Measurements from ENCODE around the gene EPB42. TPM values are rescaled to one million over a fixed set of nuclear protein-coding genes. Genes with fewer than 3 reads are reported as not detected.

The EPB42 gene
- total RNA-seq, 2 experiments from 2014 or later = not detected

DNA sequence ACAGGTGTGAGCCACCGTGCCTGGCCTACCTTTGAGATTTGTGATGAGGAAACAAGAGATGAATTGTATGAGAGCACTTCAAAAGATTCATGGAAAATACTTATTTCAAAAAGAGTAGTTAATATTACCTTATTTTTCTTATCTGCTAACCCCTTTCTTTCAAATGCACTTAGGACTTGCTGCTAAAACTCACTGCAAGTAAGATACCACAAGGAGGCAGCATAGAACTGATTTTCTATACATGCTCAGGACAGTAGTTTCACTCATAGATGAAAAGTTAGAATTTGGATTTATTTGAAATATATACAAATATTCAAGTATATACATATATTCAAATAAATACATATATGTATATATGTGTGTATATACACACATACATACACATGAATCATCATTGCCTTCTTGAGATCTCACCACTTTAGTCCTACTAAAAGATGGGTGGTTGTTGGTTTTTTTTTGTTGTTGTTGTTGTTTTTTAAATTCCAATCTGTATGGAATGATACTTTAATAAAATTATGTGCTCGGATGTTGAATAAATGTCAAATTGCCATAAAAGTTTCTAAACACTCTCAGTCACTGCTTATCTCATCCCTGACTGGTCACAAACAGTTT lies 33.2 kb downstream of the EPB42 start:
- Mint-ChIP-seq H3K4me3 (peak overlapping the region; percentile 24), H3K27ac (no peak overlapping the region), H3K36me3 (ENCODE audit: low read depth) (peaks cover 20% of the 10 kb centered on the region), H3K4me1 (ENCODE audit: low read depth) (peaks cover 28% of the 10 kb centered on the region), H3K9me3 (no peaks in the 10 kb centered on the region), H3K27me3 (no peaks in the 10 kb centered on the region)
- intact Hi-C loops (cut with micrococcal nuclease) = no loop called here
- DNase-seq (no peak), ATAC-seq (no peak)
- POLR2A ChIA-PET = no interaction called here
- peak; percentile 64 for TF ChIP-seq CTCF (IDR thresholded peaks at IDR 0.05)
- CTCF ChIA-PET = no interaction called here

- peak overlapping the region; percentile 88 for H3K4me3 Mint-ChIP-seq
- peak; percentile 13 for ATAC-seq
- H3K27me3 Mint-ChIP-seq = no peaks in the 10 kb centered on the region
- intact Hi-C loops (cut with micrococcal nuclease) = no loop called here
- H3K9me3 Mint-ChIP-seq = no peaks in the 10 kb centered on the region
- ChIA-PET POLR2A (interaction anchor here (1.0 to 1.3 kb wide), 2 partner anchors 11 to 63 kb away, joined by 3 to 4 read pairs; no protein-coding TSS in a partner anchor), CTCF (interaction anchor here (0.7 to 1.8 kb wide), 9 partner anchors 9 to 190 kb away, joined by 3 to 10 read pairs (median 4); no protein-coding TSS in a partner anchor)
- H3K4me1 Mint-ChIP-seq (ENCODE audit: low read depth) = peaks cover 28% of the 10 kb centered on the region
- peak; percentile 7 for TF ChIP-seq CTCF (IDR thresholded peaks at IDR 0.05)
- peaks cover 13% of the 10 kb centered on the region for H3K36me3 Mint-ChIP-seq (ENCODE audit: low read depth)
- no peak for DNase-seq
- H3K27ac Mint-ChIP-seq = peak overlapping the region; percentile 93
These were observed 34.8 kb downstream of the EPB42 start for GRCh38 chr15:43186003-43186353.

DNA sequence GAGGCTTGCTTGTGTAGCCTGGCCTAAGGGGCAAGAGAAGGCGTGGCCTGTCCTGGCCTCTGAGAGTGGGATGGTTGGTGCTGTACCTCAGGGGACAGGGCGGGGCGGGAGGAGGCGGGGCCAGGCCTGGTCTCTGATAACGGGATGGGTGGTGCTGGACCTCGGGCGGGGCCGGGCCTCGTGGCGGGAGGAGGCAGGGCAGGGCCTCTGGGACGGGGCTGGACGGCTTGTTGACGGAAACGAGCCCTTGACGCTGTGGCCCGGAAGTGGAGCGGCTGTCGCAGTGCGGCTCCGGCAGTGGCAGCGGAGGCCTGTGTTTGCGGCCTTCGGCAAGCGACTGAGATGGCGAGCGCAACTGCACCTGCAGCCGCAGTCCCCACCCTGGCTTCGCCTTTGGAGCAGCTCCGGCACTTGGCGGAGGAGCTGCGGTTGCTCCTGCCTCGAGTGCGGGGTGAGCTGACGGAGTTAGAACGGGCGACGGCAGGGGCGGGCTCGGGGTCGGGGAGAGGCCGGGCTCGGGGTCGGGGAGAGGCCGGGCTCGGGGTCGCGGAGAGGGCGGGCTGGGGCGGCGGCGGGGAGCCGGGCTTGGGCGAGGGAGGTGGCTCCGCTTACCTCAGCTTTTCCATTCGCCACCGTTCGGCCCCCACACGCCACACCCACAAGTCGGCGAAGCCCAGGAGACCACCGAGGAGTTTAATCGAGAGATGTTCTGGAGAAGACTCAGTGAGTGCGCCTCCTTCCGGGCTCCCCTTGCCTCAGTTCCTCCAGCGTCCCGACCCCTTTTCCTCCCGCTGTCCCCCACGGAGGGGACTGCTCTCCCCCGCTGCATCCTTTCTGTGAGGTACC lies 35.4 kb downstream of the EPB42 start, which contains the start of gene CCNDBP1:
TSS of gene CCNDBP1 (plus strand) at position 247 of the 846 bp plus-strand sequence. CDS start at position 343, 96 bp downstream.
- Mint-ChIP-seq H3K27me3 (no peaks in the 10 kb centered on the region), H3K36me3 (ENCODE audit: low read depth) (peaks cover 13% of the 10 kb centered on the region), H3K4me3 (peak within 1 kb of the TSS; percentile 88), H3K4me1 (ENCODE audit: low read depth) (peaks cover 28% of the 10 kb centered on the region), H3K27ac (peak within 1 kb of the TSS; percentile 93), H3K9me3 (no peaks in the 10 kb centered on the region)
- peak; percentile 96 for DNase-seq
- ChIA-PET POLR2A (interaction anchor here (0.7 to 1.3 kb wide), 3 partner anchors 11 to 63 kb away, joined by 3 to 4 read pairs (median 3); no protein-coding TSS in a partner anchor), CTCF (interaction anchor here (0.7 to 1.8 kb wide), 7 partner anchors 9 to 100 kb away, joined by 3 to 10 read pairs (median 4); no protein-coding TSS in a partner anchor)
- TF ChIP-seq CTCF (IDR thresholded peaks at IDR 0.05) = peak; percentile 64
- intact Hi-C loops (cut with micrococcal nuclease) = no loop called here
- ATAC-seq = peak; percentile 95

- H3K4me3 Mint-ChIP-seq = peak overlapping the region; percentile 88
- H3K9me3 Mint-ChIP-seq = no peaks in the 10 kb centered on the region
- CTCF ChIA-PET = interaction anchor here (0.8 to 2.6 kb wide), 6 partner anchors 9 to 81 kb away, joined by 3 to 9 read pairs (median 4); no protein-coding TSS in a partner anchor
- H3K4me1 Mint-ChIP-seq (ENCODE audit: low read depth) = peaks cover 27% of the 10 kb centered on the region
- no peak for TF ChIP-seq CTCF (IDR thresholded peaks at IDR 0.05)
- intact Hi-C loops (cut with micrococcal nuclease) = no loop called here
- H3K36me3 Mint-ChIP-seq (ENCODE audit: low read depth) = peaks cover 12% of the 10 kb centered on the region
- H3K27ac Mint-ChIP-seq = peak overlapping the region; percentile 93
- no peak for DNase-seq
- ATAC-seq = no peak
- no peaks in the 10 kb centered on the region for H3K27me3 Mint-ChIP-seq
- POLR2A ChIA-PET = interaction anchor here (0.7 to 1.0 kb wide), 2 partner anchors 12 to 109 kb away, joined by 3 to 5 read pairs; no protein-coding TSS in a partner anchor
These were observed 36.3 kb downstream of the EPB42 start for GRCh38 chr15:43184407-43185124.
